Natural killer cell (primary cell): ENCODE data around the gene ADI1. TPM values are rescaled to one million over a fixed set of nuclear protein-coding genes. Genes with fewer than 3 reads are reported as not detected.

Experiments used
- ATAC-seq, 3 donors: fragments of 150-1000 bp in 2 of 3; fragments of 200-7000 bp in 1 of 3; cut with Tn5 transposase; 1 replicate in 1 of 3; 2 replicates in 2 of 3; pipeline ENCODE4 v1.10.0; 2021; ENCODE audit warnings: mild to moderate bottlenecking in 2 of 3, moderate library complexity in 2 of 3
- DNase-seq, 2 donors: peaks; one replicate each; pipeline versions ENCODE4 v3.0.0 to v3.0.0-alpha.2; 2013 to 2021; ENCODE audit warnings: mixed read lengths in 1 of 2
- H3K27ac ChIP-seq: one replicate; pipeline ENCODE4 v1.5.1; 2013; ENCODE audit warnings: mild to moderate bottlenecking, low read length
- H3K27me3 ChIP-seq: one replicate; pipeline ENCODE4 v1.6.1; 2013; ENCODE audit warnings: low read length; ENCODE audit not compliant: control insufficient read depth, insufficient read depth
- H3K36me3 ChIP-seq: one replicate; pipeline ENCODE4 v1.6.1; 2013; ENCODE audit warnings: low read length; ENCODE audit not compliant: control insufficient read depth, insufficient read depth
- H3K4me1 ChIP-seq: one replicate; pipeline ENCODE4 v1.6.1; 2013; ENCODE audit warnings: low read length; ENCODE audit not compliant: control insufficient read depth, insufficient read depth
- H3K4me3 ChIP-seq: one replicate; pipeline ENCODE4 v1.5.1; 2013; ENCODE audit warnings: low read length
- H3K9me3 ChIP-seq: one replicate; pipeline ENCODE4 v1.6.1; 2013; ENCODE audit warnings: low read length; ENCODE audit not compliant: control insufficient read depth, insufficient read depth
- H3K27ac Mint-ChIP-seq, 2 donors: one replicate each; pipeline ENCODE4 v1.8.0; 2022; ENCODE audit warnings: mild to moderate bottlenecking in 2 of 2, mixed read lengths in 2 of 2, moderate library complexity in 1 of 2
- H3K27me3 Mint-ChIP-seq, 2 donors: one replicate each; pipeline ENCODE4 v1.8.0; 2022; ENCODE audit warnings: low read depth in 2 of 2, mixed read lengths in 2 of 2
- H3K36me3 Mint-ChIP-seq: one replicate; pipeline ENCODE4 v1.8.0; 2022; ENCODE audit warnings: mixed read lengths
- H3K4me1 Mint-ChIP-seq, 2 donors: one replicate each; pipeline ENCODE4 v1.8.0; 2022; ENCODE audit warnings: mixed read lengths in 2 of 2
- H3K4me3 Mint-ChIP-seq: one replicate; pipeline ENCODE4 v1.8.0; 2022; ENCODE audit warnings: mild to moderate bottlenecking, moderate library complexity, mixed read lengths
- H3K9me3 Mint-ChIP-seq, 2 donors: one replicate each; pipeline ENCODE4 v1.8.0; 2022; ENCODE audit warnings: mixed read lengths in 2 of 2
- CTCF ChIP-seq: fragments of 200-600 bp; IDR thresholded peaks from one replicate; pipeline ENCODE4 v1.8.0; 2022; ENCODE audit warnings: antibody characterized with exemption
- WGBS: methylation state at CpG from one replicate; pipeline ENCODE4 v1.1.7; 2013; ENCODE audit warnings: missing lambda C conversion rate; ENCODE audit not compliant: insufficient coverage; 5-methylcytosine and 5-hydroxymethylcytosine counted together
- intact Hi-C: fragments of 100-400 bp; cut with micrococcal nuclease; formaldehyde crosslinking; loops from one replicate; pipeline ENCODE4 v1.14.2; 2022
- total RNA-seq, 4 donors: library from RNA; stranded (reverse); fragments of 120-200 nt in 1 of 4; gene quantifications; one replicate each; pipeline versions ENCODE4 v1.2.3 to v1.2.4, GENCODE V29; 2013 to 2022

Gene ADI1
- total RNA-seq, 3 donors from 2014 or later (not counting 1 experiment from before 2014, with no cell fraction given): 15.9 to 23.0 (median 17.4) TPM

GRCh38 chr2:3553946-3554345, 34.6 kb upstream of the ADI1 start:
- Mint-ChIP-seq H3K9me3 (no peaks in the 10 kb centered on the region), H3K36me3 (peaks cover 14% of the 10 kb centered on the region), H3K27me3 (no peaks in the 10 kb centered on the region), H3K4me1 (peaks cover 15 to 23% of the 10 kb centered on the region in 2 donors), H3K27ac (peak overlapping the region in 1 of 2 donors; percentile 21), H3K4me3 (no peak overlapping the region)
- intact Hi-C loops: no loop called here
- H3K4me1 ChIP-seq: peaks cover 12% of the 10 kb centered on the region
- no peaks in the 10 kb centered on the region for H3K9me3 ChIP-seq
- TF ChIP-seq CTCF: no peak
- H3K27me3 ChIP-seq: no peaks in the 10 kb centered on the region
- WGBS: 96% methylated on average over 9 of the region's 10 CpGs
- ATAC-seq (no peak), DNase-seq (no peak)
- peaks cover 49% of the 10 kb centered on the region for H3K36me3 ChIP-seq
- H3K4me3 ChIP-seq: no peak overlapping the region
- no peak overlapping the region for H3K27ac ChIP-seq

DNA sequence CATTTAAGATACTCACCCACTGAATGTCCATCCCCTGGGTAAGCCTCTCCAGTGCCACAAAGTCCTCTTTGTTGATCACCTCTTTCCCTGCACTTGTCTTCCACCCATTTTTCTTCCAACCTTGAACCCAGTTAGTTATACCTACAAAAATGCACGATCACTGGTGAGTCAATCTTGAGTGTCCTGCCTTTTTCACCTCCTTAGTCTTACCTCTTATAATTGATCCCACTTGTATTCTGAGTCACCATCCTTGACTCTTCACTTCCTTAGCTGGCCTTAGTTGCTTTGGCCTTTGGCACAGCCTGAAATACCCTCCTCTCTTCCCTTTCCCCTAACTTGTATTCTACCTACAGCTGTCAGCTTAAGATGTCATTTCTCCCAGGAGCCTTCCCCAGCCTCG, 28.6 kb upstream of the ADI1 start:
- Mint-ChIP-seq H3K27ac (no peak overlapping the region), H3K4me1 (peaks cover 4 to 5% of the 10 kb centered on the region in 2 donors), H3K27me3 (no peaks in the 10 kb centered on the region), H3K9me3 (no peaks in the 10 kb centered on the region), H3K36me3 (peaks cover 48% of the 10 kb centered on the region), H3K4me3 (no peak overlapping the region)
- TF ChIP-seq CTCF: no peak
- H3K4me3 ChIP-seq: no peak overlapping the region
- no peaks in the 10 kb centered on the region for H3K27me3 ChIP-seq
- peaks cover 83% of the 10 kb centered on the region for H3K36me3 ChIP-seq
- no peak for ATAC-seq
- no peak for DNase-seq
- H3K4me1 ChIP-seq: no peaks in the 10 kb centered on the region
- WGBS: 96% methylated on average over 2 of the region's 2 CpGs
- H3K9me3 ChIP-seq: no peaks in the 10 kb centered on the region
- no peak overlapping the region for H3K27ac ChIP-seq
- intact Hi-C loops: no loop called here

DNA sequence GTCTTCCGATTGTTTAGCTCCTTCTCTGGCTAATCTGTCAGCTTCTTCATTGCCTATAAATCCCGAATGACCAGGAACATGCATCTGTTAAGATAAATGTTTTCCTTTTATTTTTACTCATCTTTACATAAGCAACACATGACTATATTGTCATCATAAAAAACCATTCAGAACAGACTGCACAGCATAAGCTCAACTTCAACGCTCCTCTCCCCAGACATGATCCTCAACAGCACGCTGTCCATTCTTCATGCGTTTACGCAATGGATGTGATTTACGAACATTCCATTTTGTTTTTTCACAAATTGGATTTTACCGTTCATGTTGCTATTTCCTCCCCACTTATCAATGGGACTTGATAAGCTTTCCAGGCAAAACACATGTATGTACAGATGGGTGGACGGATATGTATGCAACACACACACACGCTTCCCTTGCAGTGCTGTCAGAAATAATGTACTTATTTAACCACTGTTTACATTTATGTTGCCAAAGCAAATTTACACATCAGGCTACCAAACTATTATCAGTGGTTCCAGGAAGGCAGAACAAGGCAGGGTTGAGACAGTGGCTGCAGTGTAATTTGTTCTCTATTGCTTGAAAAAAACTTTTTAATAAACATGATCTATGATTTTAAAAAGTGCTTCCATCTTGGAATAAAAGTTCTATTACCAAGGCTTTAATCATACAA, 26.6 kb upstream of the ADI1 start:
- H3K9me3 ChIP-seq: no peaks in the 10 kb centered on the region
- no peak overlapping the region for H3K4me3 ChIP-seq
- 98% methylated on average over 10 of the region's 10 CpGs for WGBS
- Mint-ChIP-seq H3K27ac (no peak overlapping the region), H3K27me3 (no peaks in the 10 kb centered on the region), H3K36me3 (peaks cover 45% of the 10 kb centered on the region), H3K9me3 (no peaks in the 10 kb centered on the region), H3K4me1 (peaks cover 4 to 5% of the 10 kb centered on the region in 2 donors), H3K4me3 (no peak overlapping the region)
- no peak for ATAC-seq
- H3K36me3 ChIP-seq: peaks cover 79% of the 10 kb centered on the region
- no peak overlapping the region for H3K27ac ChIP-seq
- no peaks in the 10 kb centered on the region for H3K4me1 ChIP-seq
- DNase-seq: no peak
- no peak for TF ChIP-seq CTCF
- no peaks in the 10 kb centered on the region for H3K27me3 ChIP-seq
- intact Hi-C loops: no loop called here
